IMR-90 (cell line): Measurements from ENCODE around the gene PLCH2. TPM values are rescaled to one million over a fixed set of nuclear protein-coding genes. Genes with fewer than 3 reads are reported as not detected.

Experiments used
- ATAC-seq: fragments of 200-7000 bp; cut with Tn5 transposase; 2 replicates; pipeline ENCODE4 v1.9.1; 2020; ENCODE audit warnings: low read depth, mild to moderate bottlenecking, moderate library complexity
- BruUV-seq: library from RNA; stranded (reverse); fragments of 400-500 nt; replicated peaks from 2 replicates; lab custom pipeline; 2021; lab: Mats Ljungman, UMichigan
- CTCF ChIA-PET: fragments of 300-600 bp; formaldehyde crosslinking; extraction: SDS; loops from one replicate; lab custom pipeline; 2021; ENCODE audit warnings: antibody characterized with exemption; lab: Yijun Ruan, JAX
- POLR2A ChIA-PET: fragments of 300-600 bp; sonication (Branson Sonifier 250); formaldehyde crosslinking; loops from one replicate; lab custom pipeline; 2022; ENCODE audit warnings: antibody characterized with exemption; ENCODE audit not compliant: unreplicated experiment; lab: Charles Lee
- DNase-seq: peaks from one replicate; pipeline ENCODE4 v3.0.0; 2013
- H2AFZ ChIP-seq: replicated peaks from 2 replicates; pipeline ENCODE3; 2013; ENCODE audit warnings: low read length, mild to moderate bottlenecking; ENCODE audit not compliant: poor library complexity
- H2AK5ac ChIP-seq: 2 replicates; pipeline ENCODE4 v1.6.1; 2013; ENCODE audit warnings: low read depth, low read length, inconsistent platforms
- H2AK9ac ChIP-seq: replicated peaks from 2 replicates; pipeline ENCODE3; 2013; ENCODE audit warnings: mild to moderate bottlenecking, low read depth, low read length, moderate library complexity; ENCODE audit not compliant: poor library complexity
- H2BK120ac ChIP-seq: 2 replicates; pipeline ENCODE4 v1.6.1; 2013; ENCODE audit warnings: low read depth, low read length, inconsistent platforms
- H2BK15ac ChIP-seq: 3 replicates; pipeline ENCODE4 v1.6.1; 2013; ENCODE audit warnings: low read depth, low read length, inconsistent platforms
- H2BK20ac ChIP-seq: 2 replicates; pipeline ENCODE4 v1.6.1; 2013; ENCODE audit warnings: low read depth, mild to moderate bottlenecking, inconsistent platforms, low read length, moderate library complexity
- H2BK5ac ChIP-seq: 2 replicates; pipeline ENCODE4 v1.6.1; 2013; ENCODE audit warnings: mild to moderate bottlenecking, low read depth, low read length, inconsistent platforms; ENCODE audit not compliant: poor library complexity, severe bottlenecking
- H3K14ac ChIP-seq: replicated peaks from 2 replicates; pipeline ENCODE4 v1.6.1; 2013; ENCODE audit warnings: low read depth, low read length, inconsistent platforms
- H3K18ac ChIP-seq: 2 replicates; pipeline ENCODE4 v1.6.1; 2013; ENCODE audit warnings: low read depth, low read length, control low read depth
- H3K23ac ChIP-seq: 2 replicates; pipeline ENCODE4 v1.6.1; 2013; ENCODE audit warnings: low read depth, low read length, inconsistent platforms
- H3K27ac ChIP-seq: 2 replicates; pipeline ENCODE4 v1.5.1; 2013; ENCODE audit warnings: mild to moderate bottlenecking, control low read depth, low read length; ENCODE audit not compliant: insufficient read depth
- H3K27me3 ChIP-seq: 2 replicates; pipeline ENCODE4 v1.6.1; 2013; ENCODE audit warnings: low read length; ENCODE audit not compliant: control insufficient read depth, insufficient read depth
- H3K36me3 ChIP-seq: 2 replicates; pipeline ENCODE4 v1.6.1; 2013; ENCODE audit warnings: low read length, mixed read lengths; ENCODE audit not compliant: control insufficient read depth, insufficient read depth
- H3K4ac ChIP-seq: 2 replicates; pipeline ENCODE4 v1.6.1; 2013; ENCODE audit warnings: low read depth, low read length, inconsistent platforms
- H3K4me1 ChIP-seq: 2 replicates; pipeline ENCODE4 v1.6.1; 2013; ENCODE audit warnings: low read length, mixed read lengths; ENCODE audit not compliant: control insufficient read depth, insufficient read depth
- H3K4me2 ChIP-seq: 2 replicates; pipeline ENCODE4 v1.6.1; 2013; ENCODE audit warnings: low read depth, mild to moderate bottlenecking, control low read depth, low read length, moderate library complexity
- H3K4me3 ChIP-seq: 2 replicates; pipeline ENCODE4 v1.5.1; 2013; ENCODE audit warnings: low read depth, mild to moderate bottlenecking, control low read depth, low read length, moderate library complexity; ENCODE audit not compliant: insufficient read depth
- H3K56ac ChIP-seq: 2 replicates; pipeline ENCODE4 v1.6.1; 2013; ENCODE audit warnings: low read length, inconsistent platforms; ENCODE audit not compliant: insufficient read depth; ENCODE audit errors: extremely low read depth
- H3K79me1 ChIP-seq, 2 experiments: 2 replicates each; pipeline ENCODE4 v1.6.1; 2013; ENCODE audit warnings: low read length in 2 of 2, inconsistent platforms in 1 of 2, low read depth in 1 of 2
- H3K9ac ChIP-seq: 2 replicates; pipeline ENCODE4 v1.6.1; 2013; ENCODE audit warnings: low read depth, low read length, control low read depth
- H3K9me1 ChIP-seq: 2 replicates; pipeline ENCODE4 v1.6.1; 2013; ENCODE audit warnings: low read length, inconsistent platforms; ENCODE audit not compliant: insufficient read depth
- H3K9me3 ChIP-seq: 2 replicates; pipeline ENCODE4 v1.6.1; 2013; ENCODE audit warnings: low read length; ENCODE audit not compliant: control insufficient read depth, insufficient read depth
- H4K20me1 ChIP-seq: 2 replicates; pipeline ENCODE4 v1.6.1; 2013; ENCODE audit warnings: low read length, inconsistent platforms; ENCODE audit not compliant: insufficient read depth
- H4K5ac ChIP-seq: 2 replicates; pipeline ENCODE4 v1.6.1; 2013; ENCODE audit warnings: mild to moderate bottlenecking, low read depth, low read length, control low read depth
- H4K8ac ChIP-seq, 2 experiments: 2 replicates each; pipeline ENCODE4 v1.6.1; 2013; ENCODE audit warnings: low read depth in 2 of 2, low read length in 2 of 2, control low read depth in 1 of 2, inconsistent platforms in 1 of 2
- H4K91ac ChIP-seq: 2 replicates; pipeline ENCODE4 v1.6.1; 2013; ENCODE audit warnings: low read depth, low read length, inconsistent platforms; ENCODE audit not compliant: insufficient read depth
- BHLHE40 ChIP-seq: fragments of 150-350 bp; IDR thresholded peaks from 2 replicates; pipeline ENCODE4 v1.6.1; 2016; ENCODE audit warnings: mild to moderate bottlenecking, low read depth, low read length
- CEBPB ChIP-seq: IDR thresholded peaks from 2 replicates; pipeline ENCODE4 v1.6.1; 2012; ENCODE audit warnings: low read depth, low read length, improper control_type of control experiment
- CHD1 ChIP-seq: IDR thresholded peaks from 2 replicates; pipeline ENCODE4 v1.6.1; 2012; ENCODE audit warnings: low read depth, low read length, improper control_type of control experiment
- FOS ChIP-seq: fragments of 150-350 bp; IDR thresholded peaks from 2 replicates; pipeline ENCODE4 v1.6.1; 2016; ENCODE audit warnings: low read depth, low read length
- MAFK ChIP-seq: IDR thresholded peaks from 2 replicates; pipeline ENCODE4 v1.6.1; 2012; ENCODE audit warnings: low read depth, low read length, improper control_type of control experiment
- MAZ ChIP-seq: IDR thresholded peaks from 2 replicates; pipeline ENCODE4 v1.6.1; 2012; ENCODE audit warnings: low read depth, mild to moderate bottlenecking, low read length, improper control_type of control experiment, moderate library complexity, borderline replicate concordance
- MXI1 ChIP-seq: IDR thresholded peaks from 2 replicates; pipeline ENCODE4 v1.6.1; 2012; ENCODE audit warnings: low read depth, mild to moderate bottlenecking, low read length, moderate library complexity, borderline replicate concordance
- NFE2L2 ChIP-seq: fragments of 150-350 bp; IDR thresholded peaks from 2 replicates; pipeline ENCODE4 v1.6.1; 2016; ENCODE audit warnings: low read depth, mild to moderate bottlenecking, low read length
- POLR2A ChIP-seq: IDR thresholded peaks from 2 replicates; pipeline ENCODE4 v1.6.1; 2012; ENCODE audit warnings: mild to moderate bottlenecking, low read depth, low read length
- RAD21 ChIP-seq: IDR thresholded peaks from 2 replicates; pipeline ENCODE4 v1.6.1; 2012; ENCODE audit warnings: low read length, improper control_type of control experiment
- RCOR1 ChIP-seq: IDR thresholded peaks from 2 replicates; pipeline ENCODE4 v1.6.1; 2012; ENCODE audit warnings: mild to moderate bottlenecking, low read length, improper control_type of control experiment; ENCODE audit not compliant: insufficient replicate concordance
- RFX5 ChIP-seq: IDR thresholded peaks from 2 replicates; pipeline ENCODE4 v1.8.0; 2012; ENCODE audit warnings: low read depth, mild to moderate bottlenecking, low read length, moderate library complexity
- WGBS, 2 experiments: methylation state at CpG; one replicate each; pipeline versions ENCODE4 v1.1.5 to v1.1.7; 2013; ENCODE audit warnings: missing lambda C conversion rate in 2 of 2; ENCODE audit not compliant: insufficient read length in 1 of 2; ENCODE audit errors: extremely low coverage in 2 of 2; 5-methylcytosine and 5-hydroxymethylcytosine counted together
- dilution Hi-C: fragments of 300-500 bp; cut with HindIII; formaldehyde crosslinking; loops from one replicate; pipeline ENCODE4 v1.14.3; 2018; ENCODE audit warnings: low sequenced_read_pairs; ENCODE audit not compliant: unreplicated experiment
- in situ Hi-C: fragments of 300-500 bp; cut with MboI; formaldehyde crosslinking; loops from 3 replicates; pipeline ENCODE4 v1.14.3; 2019; ENCODE audit warnings: low sequenced_read_pairs, inconsistent platforms, mixed read lengths
- intact Hi-C: fragments of 100-400 bp; cut with micrococcal nuclease; formaldehyde crosslinking; loops from 2 replicates; pipeline ENCODE4 v1.10.0; 2022
- polyA plus RNA-seq, 3 experiments: library from polyadenylated mRNA; depleted of rRNA; stranded (reverse); fragments of >200 nt; gene quantifications; 2 replicates each; pipeline ENCODE4 v1.2.3, GENCODE V29; 2012; ENCODE audit warnings: low replicate concordance in 1 of 3
- total RNA-seq: library from RNA; depleted of rRNA; stranded (reverse); fragments of >200 nt; gene quantifications from 2 replicates; pipeline ENCODE4 v1.2.3, GENCODE V29; 2012
- TF ChIP-seq, protein P1 (sequence below): fragments of 150-350 bp; IDR thresholded peaks from 2 replicates; pipeline ENCODE4 v1.6.1; 2017; ENCODE audit warnings: mild to moderate bottlenecking, antibody characterized with exemption, low read length, low read depth
- TF ChIP-seq, protein P2 (sequence below): fragments of 150-350 bp; IDR thresholded peaks from 2 replicates; pipeline ENCODE4 v1.6.1; 2016; ENCODE audit warnings: low read depth, mild to moderate bottlenecking, low read length, moderate library complexity, borderline replicate concordance

PLCH2 gene
- total and polyA plus RNA-seq, 2 of the 4 experiments (the other 2 are of a cell fraction): 0.18 to 1.9 TPM

DNA sequence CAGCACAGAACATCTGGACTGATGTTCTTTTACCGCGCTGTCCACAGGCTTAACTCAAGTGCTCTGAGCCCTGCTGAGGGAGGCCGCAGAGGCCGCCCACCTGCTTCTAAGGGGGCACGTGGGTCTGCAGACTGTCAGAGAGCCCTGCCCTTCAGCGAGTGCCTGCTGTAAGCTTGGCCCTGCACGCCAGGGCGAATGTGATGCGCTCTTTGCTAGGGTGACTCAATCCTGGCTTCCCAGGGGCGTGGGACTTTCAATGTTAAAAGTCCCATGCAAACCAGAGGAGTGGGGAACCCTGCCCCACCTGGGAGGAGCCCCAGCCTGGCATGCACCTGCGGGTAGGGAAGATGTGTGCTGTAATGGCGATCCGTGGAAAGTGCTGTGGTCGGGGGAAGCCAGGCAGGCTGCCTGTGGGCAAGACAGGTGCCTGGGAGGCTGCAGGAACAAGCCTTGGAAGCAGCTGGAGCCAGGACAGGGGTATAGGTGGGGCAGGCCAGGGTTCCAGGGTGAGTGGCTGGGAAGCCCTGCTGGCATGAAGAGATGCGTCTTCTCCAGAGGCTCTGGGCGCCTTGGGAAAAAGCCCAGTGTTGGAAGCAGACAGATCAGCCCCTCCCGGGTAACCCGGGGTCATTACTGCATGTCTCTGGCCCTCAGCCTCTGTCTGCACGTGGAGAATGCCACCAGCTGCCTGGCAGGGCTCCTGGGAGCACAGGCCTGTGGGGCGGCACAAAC lies 50.9 kb downstream of the PLCH2 start:
- H3K18ac ChIP-seq: no peak overlapping the region
- 0 out of 2 replicates have a peak overlapping the region, but pooled peaks have one; percentile 32 for H3K23ac ChIP-seq
- no peak overlapping the region for H2BK15ac ChIP-seq
- no peak overlapping the region for H2BK5ac ChIP-seq
- H3K4ac ChIP-seq: peak overlapping the region; percentile 30; the same call in 1 of the 2 replicates
- H2AK9ac ChIP-seq: peak overlapping the region; percentile 76
- peak overlapping the region; percentile 85 for H3K4me2 ChIP-seq
- peaks cover 13% of the 10 kb centered on the region for H3K9me1 ChIP-seq
- peak overlapping the region; percentile 13; the same call in 1 of the 2 replicates for H3K9ac ChIP-seq
- H3K27me3 ChIP-seq: peaks cover 23% of the 10 kb centered on the region; the same call in 1 of the 2 replicates
- peak overlapping the region; percentile 88 for H2AFZ ChIP-seq
- peak overlapping the region in 1 of 2 experiments; percentile 75; a peak in 2 of 4 replicates for H4K8ac ChIP-seq
- H2BK120ac ChIP-seq: no peak overlapping the region
- dilution Hi-C loops (no loop called here), in situ Hi-C loops (loop anchor here (25.0 kb wide), 1 partner anchor 340 kb away; the partner anchor contains the start of gene FAAP20), intact Hi-C loops (loop anchor here (5.0 kb wide), 1 partner anchor 115 kb away; the partner anchor contains the start of gene PEX10)
- H3K9me3 ChIP-seq: no peaks in the 10 kb centered on the region
- CTCF ChIA-PET: interaction anchor here (1.1 kb wide), 1 partner anchor 8 kb away, joined by 3 read pairs; no protein-coding TSS in a partner anchor
- H4K91ac ChIP-seq: 0 out of 2 replicates have a peak overlapping the region, but pooled peaks have one; percentile 13
- H2AK5ac ChIP-seq: peak overlapping the region; percentile 13; the same call in 1 of the 2 replicates
- DNase-seq (peak; percentile 59), ATAC-seq (peak; percentile 2)
- peaks cover 7 to 36% of the 10 kb centered on the region in 2 experiments for H3K79me1 ChIP-seq
- 28% methylated on average over 15 of the region's 20 CpGs; no CpG with 5 or more reads in 1 of the 2 experiments for WGBS, 2 experiments
- H3K27ac ChIP-seq: peak overlapping the region; percentile 2; the same call in 1 of the 2 replicates
- no TSS peak for BruUV-seq
- 0 out of 2 replicates have a peak, but pooled peaks cover 2% of the 10 kb centered on the region for H3K36me3 ChIP-seq
- POLR2A ChIA-PET: no interaction called here
- H3K56ac ChIP-seq: no peak overlapping the region
- peaks cover 37% of the 10 kb centered on the region for H4K20me1 ChIP-seq
- peak overlapping the region; percentile 95 for H3K4me3 ChIP-seq
- peaks cover 25% of the 10 kb centered on the region for H3K4me1 ChIP-seq
- H2BK20ac ChIP-seq: 0 out of 2 replicates have a peak overlapping the region, but pooled peaks have one; percentile 22
- 0 out of 2 replicates have a peak overlapping the region, but pooled peaks have one; percentile 40 for H3K14ac ChIP-seq
- H4K5ac ChIP-seq: no peak overlapping the region
- 0 out of 2 replicates have a peak, but pooled peaks have one; percentile 38 for TF ChIP-seq FOS
- no peak for TF ChIP-seq RAD21
- TF ChIP-seq MXI1: peak; percentile 55; the same call in 1 of the 2 replicates
- TF ChIP-seq MAFK: no peak
- no peak for TF ChIP-seq RCOR1
- TF ChIP-seq, protein P1, sequence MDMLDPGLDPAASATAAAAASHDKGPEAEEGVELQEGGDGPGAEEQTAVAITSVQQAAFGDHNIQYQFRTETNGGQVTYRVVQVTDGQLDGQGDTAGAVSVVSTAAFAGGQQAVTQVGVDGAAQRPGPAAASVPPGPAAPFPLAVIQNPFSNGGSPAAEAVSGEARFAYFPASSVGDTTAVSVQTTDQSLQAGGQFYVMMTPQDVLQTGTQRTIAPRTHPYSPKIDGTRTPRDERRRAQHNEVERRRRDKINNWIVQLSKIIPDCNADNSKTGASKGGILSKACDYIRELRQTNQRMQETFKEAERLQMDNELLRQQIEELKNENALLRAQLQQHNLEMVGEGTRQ: peak; percentile 81
- TF ChIP-seq POLR2A: no peak
- 0 out of 2 replicates have a peak, but pooled peaks have one; percentile 31 for TF ChIP-seq BHLHE40
- TF ChIP-seq CEBPB: peak; percentile 23; the same call in 1 of the 2 replicates
- TF ChIP-seq MAZ: no peak
- no peak for TF ChIP-seq RFX5
- TF ChIP-seq, protein P2, sequence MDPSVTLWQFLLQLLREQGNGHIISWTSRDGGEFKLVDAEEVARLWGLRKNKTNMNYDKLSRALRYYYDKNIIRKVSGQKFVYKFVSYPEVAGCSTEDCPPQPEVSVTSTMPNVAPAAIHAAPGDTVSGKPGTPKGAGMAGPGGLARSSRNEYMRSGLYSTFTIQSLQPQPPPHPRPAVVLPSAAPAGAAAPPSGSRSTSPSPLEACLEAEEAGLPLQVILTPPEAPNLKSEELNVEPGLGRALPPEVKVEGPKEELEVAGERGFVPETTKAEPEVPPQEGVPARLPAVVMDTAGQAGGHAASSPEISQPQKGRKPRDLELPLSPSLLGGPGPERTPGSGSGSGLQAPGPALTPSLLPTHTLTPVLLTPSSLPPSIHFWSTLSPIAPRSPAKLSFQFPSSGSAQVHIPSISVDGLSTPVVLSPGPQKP: no peak
- TF ChIP-seq NFE2L2: no peak
- no peak for TF ChIP-seq CHD1
